Neural cell (in vitro differentiated cells): ENCODE measurements around the gene COMT. TPM values are rescaled to one million over a fixed set of nuclear protein-coding genes. Genes with fewer than 3 reads are reported as not detected.

Source experiments
- H2AFZ ChIP-seq: fragments of 200-600, 300-800 bp; sonication (generic), shearing (Covaris generic); 2 replicates; pipeline ENCODE4 v1.6.0; 2014; ENCODE audit warnings: low read depth, mild to moderate bottlenecking, antibody characterized with exemption, low read length, moderate library complexity
- H3F3A ChIP-seq: fragments of 200-600 bp; shearing (Covaris generic); 2 replicates; pipeline ENCODE4 v1.6.1; 2016; ENCODE audit warnings: mild to moderate bottlenecking, moderate library complexity, mixed read lengths, antibody characterized with exemption, low read length; ENCODE audit not compliant: insufficient read depth, poor library complexity, severe bottlenecking
- H3K27ac ChIP-seq: fragments of 200-600, 300-800 bp; sonication (generic), shearing (Covaris generic); 2 replicates; pipeline ENCODE4 v1.5.1; 2014; ENCODE audit warnings: mild to moderate bottlenecking, low read length, moderate library complexity
- H3K27me3 ChIP-seq: fragments of 300-800, 200-600 bp; sonication (generic), shearing (Covaris generic); 2 replicates; pipeline ENCODE4 v1.6.0; 2014; ENCODE audit warnings: mild to moderate bottlenecking, low read depth, low read length, moderate library complexity; ENCODE audit not compliant: insufficient read depth
- H3K36me3 ChIP-seq: fragments of 300-800, 200-600 bp; sonication (generic), shearing (Covaris generic); 2 replicates; pipeline ENCODE4 v1.5.1; 2014; ENCODE audit warnings: mild to moderate bottlenecking, antibody characterized with exemption, low read length, moderate library complexity; ENCODE audit not compliant: insufficient read depth
- H3K4me2 ChIP-seq: fragments of 300-800, 200-600 bp; sonication (generic), shearing (Covaris generic); 2 replicates; pipeline ENCODE4 v1.6.0; 2014; ENCODE audit warnings: mild to moderate bottlenecking, low read length
- H3K4me3 ChIP-seq: fragments of 300-800, 200-600 bp; sonication (generic), shearing (Covaris generic); 2 replicates; pipeline ENCODE4 v1.5.1; 2014; ENCODE audit warnings: mild to moderate bottlenecking, low read length, moderate library complexity
- H3K79me2 ChIP-seq: fragments of 200-600 bp; shearing (Covaris generic); replicated peaks from 2 replicates; pipeline ENCODE4 v1.6.0; 2014; ENCODE audit warnings: mild to moderate bottlenecking, low read length, moderate library complexity; ENCODE audit not compliant: insufficient read depth
- H3K9ac ChIP-seq: fragments of 300-800, 200-600 bp; sonication (generic), shearing (Covaris generic); 2 replicates; pipeline ENCODE4 v1.6.1; 2016; ENCODE audit warnings: mild to moderate bottlenecking, low read length, mixed read lengths
- H3K9me2 ChIP-seq: fragments of 200-600 bp; shearing (Covaris generic); 2 replicates; pipeline ENCODE4 v1.6.1; 2016; ENCODE audit warnings: mild to moderate bottlenecking, low read length, mixed read lengths; ENCODE audit not compliant: insufficient read depth
- H3K9me3 ChIP-seq: fragments of 200-600, 300-800 bp; sonication (generic), shearing (Covaris generic); 2 replicates; pipeline ENCODE4 v1.6.1; 2016; ENCODE audit warnings: mild to moderate bottlenecking, mixed run types, low read length, moderate library complexity, mixed read lengths
- H4K20me1 ChIP-seq: fragments of 200-600 bp; shearing (Covaris generic); 2 replicates; pipeline ENCODE4 v1.6.1; 2016; ENCODE audit warnings: mild to moderate bottlenecking, mixed run types; ENCODE audit not compliant: insufficient read depth
- EP300 ChIP-seq: fragments of 450-650 bp; conservative IDR thresholded peaks from 2 replicates; pipeline ENCODE4 v1.6.1; 2014; ENCODE audit warnings: antibody characterized with exemption, mild to moderate bottlenecking, moderate library complexity; ENCODE audit not compliant: poor library complexity, severe bottlenecking
- EZH2 ChIP-seq: fragments of 200-600, 300-800 bp; shearing (Covaris generic), sonication (generic); IDR thresholded peaks from 2 replicates; pipeline ENCODE4 v1.6.1; 2014; ENCODE audit warnings: antibody characterized with exemption, low read length, borderline replicate concordance, mild to moderate bottlenecking; ENCODE audit not compliant: insufficient read depth, poor library complexity, severe bottlenecking
- MXI1 ChIP-seq: fragments of 450-650 bp; conservative IDR thresholded peaks from 2 replicates; pipeline ENCODE4 v1.6.1; 2014; ENCODE audit warnings: antibody characterized with exemption, mild to moderate bottlenecking; ENCODE audit not compliant: poor library complexity, severe bottlenecking
- POLR2AphosphoS5 ChIP-seq: IDR thresholded peaks from 2 replicates; pipeline ENCODE4 v1.6.1; 2012
- RAD21 ChIP-seq: fragments of 450-650 bp; conservative IDR thresholded peaks from 2 replicates; pipeline ENCODE4 v1.6.1; 2014; ENCODE audit warnings: antibody characterized with exemption, mild to moderate bottlenecking, moderate library complexity
- SMC3 ChIP-seq: fragments of 450-650 bp; conservative IDR thresholded peaks from 2 replicates; pipeline ENCODE4 v1.6.1; 2014; ENCODE audit warnings: antibody characterized with exemption, mild to moderate bottlenecking, moderate library complexity; ENCODE audit not compliant: poor library complexity
- TAF1 ChIP-seq: IDR thresholded peaks from 2 replicates; pipeline ENCODE4 v1.6.1; 2012; ENCODE audit warnings: low read depth
- polyA plus RNA-seq: library from polyadenylated mRNA; depleted of rRNA; stranded (reverse); fragments of >200 nt; gene quantifications from 2 replicates; pipeline ENCODE4 v1.2.3, GENCODE V29; 2014
- TF ChIP-seq, protein P1 (sequence below): IDR thresholded peaks from 2 replicates; pipeline ENCODE4 v1.6.1; 2012; ENCODE audit warnings: borderline replicate concordance
- TF ChIP-seq, protein P2 (sequence below): fragments of 450-650 bp; IDR thresholded peaks from 2 replicates; pipeline ENCODE4 v1.5.1; 2014; ENCODE audit warnings: antibody characterized with exemption, mild to moderate bottlenecking, moderate library complexity; ENCODE audit not compliant: poor library complexity, severe bottlenecking

COMT gene
- polyA plus RNA-seq, 1 donor from 2014 or later, result 14.2 TPM

DNA sequence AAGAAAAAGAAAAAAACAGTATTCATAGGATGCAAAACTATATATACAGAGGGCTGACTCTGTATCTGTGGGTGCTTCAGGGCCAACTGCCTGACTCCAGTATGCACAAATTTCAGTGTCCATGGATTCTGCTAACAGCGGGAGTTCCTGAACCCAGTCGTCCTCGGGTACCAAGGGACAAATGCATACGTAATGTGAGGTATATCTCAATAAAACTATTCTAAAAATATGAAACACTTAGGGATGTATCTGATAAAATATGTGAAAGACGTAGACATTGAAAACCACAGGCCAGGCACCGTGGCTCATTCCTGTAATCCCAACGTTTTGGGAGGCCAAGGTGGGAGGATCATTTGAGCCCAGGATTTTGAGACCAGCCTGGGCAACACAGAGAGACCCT is 13.9 kb upstream of the COMT start:
- no peaks in the 10 kb centered on the region for H3K9me3 ChIP-seq
- no peak overlapping the region for H3K27ac ChIP-seq
- H3F3A ChIP-seq, result no peaks in the 10 kb centered on the region
- H3K79me2 ChIP-seq, result no peaks in the 10 kb centered on the region
- H3K36me3 ChIP-seq, result no peaks in the 10 kb centered on the region
- TF ChIP-seq EZH2 (no peak), MXI1 (no peak), TAF1 (no peak), SMC3 (no peak), POLR2AphosphoS5 (no peak), EP300 (no peak), RAD21 (no peak)
- TF ChIP-seq, protein P1, sequence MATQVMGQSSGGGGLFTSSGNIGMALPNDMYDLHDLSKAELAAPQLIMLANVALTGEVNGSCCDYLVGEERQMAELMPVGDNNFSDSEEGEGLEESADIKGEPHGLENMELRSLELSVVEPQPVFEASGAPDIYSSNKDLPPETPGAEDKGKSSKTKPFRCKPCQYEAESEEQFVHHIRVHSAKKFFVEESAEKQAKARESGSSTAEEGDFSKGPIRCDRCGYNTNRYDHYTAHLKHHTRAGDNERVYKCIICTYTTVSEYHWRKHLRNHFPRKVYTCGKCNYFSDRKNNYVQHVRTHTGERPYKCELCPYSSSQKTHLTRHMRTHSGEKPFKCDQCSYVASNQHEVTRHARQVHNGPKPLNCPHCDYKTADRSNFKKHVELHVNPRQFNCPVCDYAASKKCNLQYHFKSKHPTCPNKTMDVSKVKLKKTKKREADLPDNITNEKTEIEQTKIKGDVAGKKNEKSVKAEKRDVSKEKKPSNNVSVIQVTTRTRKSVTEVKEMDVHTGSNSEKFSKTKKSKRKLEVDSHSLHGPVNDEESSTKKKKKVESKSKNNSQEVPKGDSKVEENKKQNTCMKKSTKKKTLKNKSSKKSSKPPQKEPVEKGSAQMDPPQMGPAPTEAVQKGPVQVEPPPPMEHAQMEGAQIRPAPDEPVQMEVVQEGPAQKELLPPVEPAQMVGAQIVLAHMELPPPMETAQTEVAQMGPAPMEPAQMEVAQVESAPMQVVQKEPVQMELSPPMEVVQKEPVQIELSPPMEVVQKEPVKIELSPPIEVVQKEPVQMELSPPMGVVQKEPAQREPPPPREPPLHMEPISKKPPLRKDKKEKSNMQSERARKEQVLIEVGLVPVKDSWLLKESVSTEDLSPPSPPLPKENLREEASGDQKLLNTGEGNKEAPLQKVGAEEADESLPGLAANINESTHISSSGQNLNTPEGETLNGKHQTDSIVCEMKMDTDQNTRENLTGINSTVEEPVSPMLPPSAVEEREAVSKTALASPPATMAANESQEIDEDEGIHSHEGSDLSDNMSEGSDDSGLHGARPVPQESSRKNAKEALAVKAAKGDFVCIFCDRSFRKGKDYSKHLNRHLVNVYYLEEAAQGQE, result no peak
- TF ChIP-seq, protein P2, sequence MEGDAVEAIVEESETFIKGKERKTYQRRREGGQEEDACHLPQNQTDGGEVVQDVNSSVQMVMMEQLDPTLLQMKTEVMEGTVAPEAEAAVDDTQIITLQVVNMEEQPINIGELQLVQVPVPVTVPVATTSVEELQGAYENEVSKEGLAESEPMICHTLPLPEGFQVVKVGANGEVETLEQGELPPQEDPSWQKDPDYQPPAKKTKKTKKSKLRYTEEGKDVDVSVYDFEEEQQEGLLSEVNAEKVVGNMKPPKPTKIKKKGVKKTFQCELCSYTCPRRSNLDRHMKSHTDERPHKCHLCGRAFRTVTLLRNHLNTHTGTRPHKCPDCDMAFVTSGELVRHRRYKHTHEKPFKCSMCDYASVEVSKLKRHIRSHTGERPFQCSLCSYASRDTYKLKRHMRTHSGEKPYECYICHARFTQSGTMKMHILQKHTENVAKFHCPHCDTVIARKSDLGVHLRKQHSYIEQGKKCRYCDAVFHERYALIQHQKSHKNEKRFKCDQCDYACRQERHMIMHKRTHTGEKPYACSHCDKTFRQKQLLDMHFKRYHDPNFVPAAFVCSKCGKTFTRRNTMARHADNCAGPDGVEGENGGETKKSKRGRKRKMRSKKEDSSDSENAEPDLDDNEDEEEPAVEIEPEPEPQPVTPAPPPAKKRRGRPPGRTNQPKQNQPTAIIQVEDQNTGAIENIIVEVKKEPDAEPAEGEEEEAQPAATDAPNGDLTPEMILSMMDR, result no peak
- H3K4me2 ChIP-seq, result no peak overlapping the region
- no peak overlapping the region for H2AFZ ChIP-seq
- H3K27me3 ChIP-seq, result no peaks in the 10 kb centered on the region
- no peaks in the 10 kb centered on the region for H4K20me1 ChIP-seq
- no peak overlapping the region for H3K9ac ChIP-seq
- no peak overlapping the region for H3K4me3 ChIP-seq
- no peaks in the 10 kb centered on the region for H3K9me2 ChIP-seq

DNA sequence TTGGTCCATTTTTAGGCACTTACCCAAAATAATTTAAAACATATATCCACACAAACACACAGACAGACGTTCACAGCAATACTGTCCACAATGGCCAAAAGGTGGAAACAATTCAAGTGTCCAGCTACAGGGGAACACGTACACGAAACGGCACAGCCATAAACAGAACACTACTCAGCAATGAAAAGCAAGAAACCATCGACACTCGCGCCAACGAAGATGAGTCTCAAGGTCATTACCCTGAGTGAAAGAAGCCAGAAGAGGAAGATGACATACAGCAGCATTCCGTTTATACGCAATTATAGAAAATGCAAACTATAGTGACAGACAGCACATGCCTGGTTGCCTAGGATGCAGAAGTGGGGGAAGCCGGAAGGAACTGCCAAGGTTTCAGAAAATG is 13.4 kb upstream of the COMT start:
- Histone ChIP-seq H2AFZ (no peak overlapping the region), H3F3A (no peaks in the 10 kb centered on the region), H3K9me3 (no peaks in the 10 kb centered on the region), H3K27ac (no peak overlapping the region), H3K9ac (no peak overlapping the region), H3K4me3 (no peak overlapping the region), H3K79me2 (no peaks in the 10 kb centered on the region), H4K20me1 (no peaks in the 10 kb centered on the region), H3K36me3 (no peaks in the 10 kb centered on the region), H3K27me3 (no peaks in the 10 kb centered on the region), H3K9me2 (no peaks in the 10 kb centered on the region), H3K4me2 (no peak overlapping the region)
- TF ChIP-seq SMC3 (no peak), EZH2 (no peak), EP300 (no peak), TAF1 (no peak), MXI1 (no peak), POLR2AphosphoS5 (no peak), RAD21 (no peak)
- TF ChIP-seq, protein P1, result no peak
- TF ChIP-seq, protein P2, result no peak
